Adrenal gland (tissue), 5 donors: ENCODE data around the gene PTPRN2.

Source experiments
- CTCF ChIP-seq, 6 experiments: fragments of 450-650 bp in 4 of 6; fragments of 200-600 bp in 2 of 6; sonication (generic) in 1 of 6; IDR thresholded peaks; 1 replicate in 5 of 6; 2 replicates in 1 of 6; pipeline versions ENCODE4 v1.5.1 to v1.8.0; 2016 to 2021; ENCODE audit warnings: antibody characterized with exemption in 6 of 6, mild to moderate bottlenecking in 2 of 6, moderate library complexity in 1 of 6
- POLR2A ChIP-seq, 2 donors: fragments of 450-650 bp; IDR thresholded peaks; one replicate each; pipeline ENCODE4 v1.6.1; 2017; ENCODE audit warnings: antibody characterized with exemption in 2 of 2, mild to moderate bottlenecking in 2 of 2, moderate library complexity in 1 of 2
- donor health status: DM: no; HTN: no; CAD: no.

GRCh38 chr7:158031867-158032308 is 555.7 kb downstream of the PTPRN2 start:
- TF ChIP-seq POLR2A (IDR thresholded peaks at IDR 0.05) (no peak), CTCF (IDR thresholded peaks at IDR 0.05) (no peak)
